Activated naive CD4-positive, alpha-beta T cell treated with anti-CD3 and anti-CD28 coated beads, Interleukin-2, amount 50 U/mL, for 24 hours (primary cell): ENCODE measurements around the gene RCSD1.
A peak's percentile ranks its signal among the peaks of the same experiment; 100 is the strongest.

Experiments used
- H3K27ac Mint-ChIP-seq: one replicate; pipeline ENCODE4 v1.8.0; 2021; ENCODE audit warnings: mild to moderate bottlenecking, mixed read lengths
- H3K27me3 Mint-ChIP-seq: one replicate; pipeline ENCODE4 v1.8.0; 2021; ENCODE audit warnings: mixed read lengths
- H3K36me3 Mint-ChIP-seq: one replicate; pipeline ENCODE4 v1.8.0; 2021; ENCODE audit warnings: mixed read lengths
- H3K4me1 Mint-ChIP-seq: one replicate; pipeline ENCODE4 v1.8.0; 2021; ENCODE audit warnings: mixed read lengths
- H3K4me3 Mint-ChIP-seq: one replicate; pipeline ENCODE4 v1.8.0; 2021; ENCODE audit warnings: mild to moderate bottlenecking, mixed read lengths
- H3K9me3 Mint-ChIP-seq: one replicate; pipeline ENCODE4 v1.8.0; 2021; ENCODE audit warnings: mixed read lengths

RCSD1 gene

DNA sequence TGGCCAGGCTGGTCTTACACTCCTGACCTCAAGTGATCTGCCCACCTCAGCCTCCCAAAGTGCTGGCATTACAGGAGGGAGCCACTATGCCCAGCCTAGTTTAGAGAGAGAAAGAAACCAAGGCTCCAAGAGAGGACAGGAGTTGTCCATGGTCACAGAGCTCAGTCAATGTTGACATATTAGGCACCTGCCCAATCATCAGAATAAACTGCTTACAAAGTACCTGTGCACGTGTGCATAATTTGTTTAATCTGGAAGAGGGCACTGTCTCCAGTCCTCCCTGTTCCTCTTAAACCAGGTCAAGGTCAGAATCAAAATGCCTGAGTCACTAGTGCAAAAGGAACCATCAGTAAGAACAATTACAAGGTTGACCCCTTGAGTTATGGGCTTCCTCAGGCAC is 71.5 kb downstream of the RCSD1 start:
- H3K27me3 Mint-ChIP-seq = no peaks in the 10 kb centered on the region
- peak overlapping the region; percentile 46 for H3K27ac Mint-ChIP-seq
- H3K9me3 Mint-ChIP-seq = no peaks in the 10 kb centered on the region
- H3K4me3 Mint-ChIP-seq = no peak overlapping the region
- H3K4me1 Mint-ChIP-seq = peaks cover 9% of the 10 kb centered on the region
- peaks cover 25% of the 10 kb centered on the region for H3K36me3 Mint-ChIP-seq

DNA sequence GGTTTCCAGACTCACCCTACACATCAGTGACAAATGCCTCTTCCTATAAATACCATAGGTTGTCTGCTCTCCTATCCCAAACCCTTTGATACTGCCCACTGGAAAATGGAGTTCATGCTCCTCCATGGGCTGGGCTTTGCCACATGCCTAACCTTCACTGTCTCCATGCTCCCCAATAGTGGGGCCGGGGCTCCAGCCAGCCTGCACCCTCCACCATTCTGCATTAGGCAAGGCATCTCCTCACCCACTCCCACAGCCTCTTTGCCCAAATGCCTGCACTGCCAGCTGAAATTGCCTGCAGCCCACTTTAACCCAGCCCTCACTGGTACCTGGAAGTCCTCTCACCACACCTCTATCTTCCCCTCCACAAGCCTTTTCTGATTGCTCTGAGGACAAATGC is 73.5 kb downstream of the RCSD1 start:
- Mint-ChIP-seq H3K27ac (peak overlapping the region; percentile 32), H3K4me1 (peaks cover 20% of the 10 kb centered on the region), H3K36me3 (peaks cover 21% of the 10 kb centered on the region), H3K9me3 (no peaks in the 10 kb centered on the region), H3K27me3 (no peaks in the 10 kb centered on the region), H3K4me3 (no peak overlapping the region)

DNA sequence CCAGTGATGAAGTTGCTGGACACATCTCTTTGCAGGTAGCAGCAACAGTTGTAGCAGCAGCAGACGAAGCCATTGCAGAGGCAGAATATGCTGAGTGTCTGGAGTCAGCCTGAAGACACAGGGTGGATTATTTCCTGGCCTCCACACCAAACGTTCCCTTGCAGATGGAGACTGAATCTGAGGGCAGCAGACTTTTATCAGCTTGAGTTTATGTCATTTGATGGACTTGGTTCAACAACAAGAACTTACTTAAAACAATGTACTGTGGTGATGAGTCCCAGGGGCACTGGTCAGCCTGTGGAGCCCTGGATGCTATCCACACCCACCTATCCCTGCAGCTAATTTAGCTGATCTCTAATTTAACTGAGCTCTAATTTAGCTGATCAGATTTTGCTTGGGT is 74.7 kb downstream of the RCSD1 start:
- no peaks in the 10 kb centered on the region for H3K9me3 Mint-ChIP-seq
- peaks cover 13% of the 10 kb centered on the region for H3K36me3 Mint-ChIP-seq
- peak overlapping the region; percentile 75 for H3K27ac Mint-ChIP-seq
- no peak overlapping the region for H3K4me3 Mint-ChIP-seq
- H3K27me3 Mint-ChIP-seq = no peaks in the 10 kb centered on the region
- peaks cover 22% of the 10 kb centered on the region for H3K4me1 Mint-ChIP-seq

DNA sequence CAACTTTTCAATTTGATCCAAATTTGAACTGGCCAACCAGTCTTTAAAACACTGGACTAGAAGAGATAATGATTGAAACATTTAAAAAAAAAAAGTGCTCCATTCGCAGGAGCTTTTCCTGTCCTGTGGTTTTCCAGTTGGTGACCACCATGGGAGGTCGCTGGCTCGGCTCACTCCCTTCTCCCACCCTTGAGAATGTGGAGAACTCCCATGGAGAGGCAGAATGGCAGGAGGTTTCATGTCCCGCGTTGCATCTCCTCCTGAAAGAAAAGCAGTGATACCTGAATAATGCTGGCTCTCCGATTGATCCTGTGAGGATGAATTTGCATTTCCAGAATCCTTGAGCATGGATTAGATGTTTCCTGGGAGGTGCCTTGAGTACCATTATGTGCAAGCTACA is 75.2 kb downstream of the RCSD1 start:
- H3K9me3 Mint-ChIP-seq = no peaks in the 10 kb centered on the region
- H3K27me3 Mint-ChIP-seq = no peaks in the 10 kb centered on the region
- peak overlapping the region; percentile 66 for H3K27ac Mint-ChIP-seq
- H3K4me3 Mint-ChIP-seq = no peak overlapping the region
- peaks cover 19% of the 10 kb centered on the region for H3K4me1 Mint-ChIP-seq
- H3K36me3 Mint-ChIP-seq = peaks cover 10% of the 10 kb centered on the region

DNA sequence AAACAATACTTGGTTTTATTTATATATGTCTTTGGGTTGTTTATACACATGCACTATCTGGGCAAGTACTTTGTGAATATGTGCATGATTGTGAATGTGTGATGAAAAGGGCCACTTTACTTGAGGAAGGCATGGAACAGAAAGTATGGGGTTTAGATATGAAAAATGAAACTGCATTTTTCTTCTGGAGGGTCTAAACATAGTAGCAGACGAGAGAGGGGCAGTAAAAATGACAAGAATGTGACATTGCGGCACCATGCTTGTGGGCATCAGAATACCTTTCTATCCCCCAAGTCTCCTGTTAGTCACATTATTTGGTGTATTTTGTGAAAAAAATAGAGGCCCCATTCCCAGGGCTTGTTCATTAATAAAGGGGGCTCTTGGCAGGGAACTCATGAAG is 76.3 kb downstream of the RCSD1 start:
- Mint-ChIP-seq H3K4me3 (no peak overlapping the region), H3K9me3 (no peaks in the 10 kb centered on the region), H3K36me3 (peaks cover 10% of the 10 kb centered on the region), H3K27me3 (no peaks in the 10 kb centered on the region), H3K4me1 (peaks cover 22% of the 10 kb centered on the region), H3K27ac (no peak overlapping the region)

DNA sequence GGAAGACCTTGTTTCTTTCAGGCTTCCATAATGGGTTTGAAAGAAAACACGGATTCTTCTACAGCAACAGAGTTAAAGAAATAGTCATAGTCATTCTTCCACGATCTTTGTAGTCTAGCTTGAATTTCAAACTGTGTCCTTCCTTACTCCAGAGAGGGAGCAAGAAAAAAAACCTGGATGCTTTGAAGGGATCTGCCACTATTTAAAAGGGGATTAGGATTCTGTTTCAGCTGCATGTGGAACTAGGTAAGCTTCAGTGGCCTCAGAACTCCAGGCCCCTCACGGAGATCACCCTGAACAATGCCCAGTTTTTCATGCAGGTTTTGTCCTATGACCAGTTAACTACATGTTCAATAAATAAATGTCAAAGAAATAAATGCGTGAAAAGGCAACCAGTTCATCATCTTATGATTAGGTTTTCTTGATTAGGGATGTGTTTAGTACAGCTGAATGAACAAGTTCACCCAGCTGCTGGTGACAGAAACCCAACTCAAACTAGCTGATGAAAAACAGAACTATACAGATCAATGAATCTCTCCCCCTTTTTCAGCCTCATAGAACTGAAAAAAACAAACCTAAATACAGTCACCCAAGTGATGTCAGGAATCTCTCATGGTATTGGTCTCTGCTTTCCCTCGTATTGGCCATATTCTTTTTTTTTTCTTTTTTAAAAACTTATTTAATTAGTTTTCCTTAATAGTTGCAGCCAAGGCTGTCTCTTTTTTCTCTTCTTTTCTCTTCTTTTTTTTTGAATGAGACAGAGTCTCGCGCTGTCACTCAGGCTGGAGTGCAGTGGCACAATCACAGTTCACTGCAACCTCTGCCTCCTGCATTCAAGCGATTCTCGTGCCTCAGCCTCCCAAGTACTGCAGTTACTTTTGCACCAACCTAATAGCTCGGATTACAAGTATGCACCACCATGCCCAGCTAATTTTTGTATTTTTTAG is 77.2 kb downstream of the RCSD1 start:
- Mint-ChIP-seq H3K9me3 (no peaks in the 10 kb centered on the region), H3K36me3 (peaks cover 10% of the 10 kb centered on the region), H3K4me1 (peaks cover 22% of the 10 kb centered on the region)

DNA sequence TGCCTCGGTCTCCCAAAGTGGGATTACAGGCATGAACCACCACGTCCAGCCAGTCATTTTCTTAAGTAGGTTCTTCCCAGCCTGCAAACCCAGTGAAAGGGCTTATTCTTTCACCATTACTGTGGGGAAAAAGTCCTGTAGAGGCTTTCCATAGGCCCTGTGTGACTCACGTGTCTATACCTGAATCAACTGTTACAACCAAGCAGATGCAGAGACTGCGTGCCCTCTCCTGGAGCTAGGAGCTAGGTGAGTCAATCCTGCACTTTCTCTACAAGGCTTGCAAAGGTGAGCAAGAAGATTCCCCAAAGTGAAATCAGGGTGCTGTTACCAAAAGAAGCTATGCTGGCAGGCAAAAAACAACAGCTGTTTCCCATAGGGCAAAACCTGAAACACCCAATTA is 77.9 kb downstream of the RCSD1 start:
- H3K9me3 Mint-ChIP-seq = no peaks in the 10 kb centered on the region
- peak overlapping the region; percentile 77 for H3K27ac Mint-ChIP-seq
- peaks cover 9% of the 10 kb centered on the region for H3K36me3 Mint-ChIP-seq
- no peak overlapping the region for H3K4me3 Mint-ChIP-seq
- H3K4me1 Mint-ChIP-seq = peaks cover 28% of the 10 kb centered on the region
- no peaks in the 10 kb centered on the region for H3K27me3 Mint-ChIP-seq

More for the DNA sequence above, 77.2 kb downstream of the RCSD1 start:
- H3K27ac Mint-ChIP-seq = peak overlapping the region; percentile 4
- no peak overlapping the region for H3K4me3 Mint-ChIP-seq
- H3K27me3 Mint-ChIP-seq = no peaks in the 10 kb centered on the region

DNA sequence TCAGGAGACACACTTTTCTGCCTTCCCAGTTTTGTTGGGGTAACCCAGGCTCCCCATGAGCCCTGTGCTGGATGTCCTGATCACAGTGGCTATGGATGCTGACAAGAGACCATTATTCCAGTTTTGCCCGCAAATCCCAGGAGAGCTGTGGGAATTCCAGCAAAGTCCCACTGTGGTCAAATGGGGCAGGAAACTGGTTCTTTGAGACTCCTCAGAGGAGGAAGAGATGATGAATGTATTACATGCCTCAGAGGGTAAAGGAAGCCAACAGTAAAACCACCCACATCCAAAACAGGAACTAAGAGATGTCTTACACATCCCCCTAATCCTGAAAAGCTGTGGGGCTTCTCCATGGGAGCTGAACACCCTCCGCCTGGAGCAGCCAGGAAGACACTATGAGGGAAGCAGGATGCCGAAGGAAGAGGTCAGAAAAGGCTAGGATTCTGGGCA is 78.9 kb downstream of the RCSD1 start:
- peaks cover 36% of the 10 kb centered on the region for H3K4me1 Mint-ChIP-seq
- no peaks in the 10 kb centered on the region for H3K27me3 Mint-ChIP-seq
- no peaks in the 10 kb centered on the region for H3K9me3 Mint-ChIP-seq
- H3K4me3 Mint-ChIP-seq = no peak overlapping the region
- peak overlapping the region; percentile 77 for H3K27ac Mint-ChIP-seq
- peaks cover 4% of the 10 kb centered on the region for H3K36me3 Mint-ChIP-seq

DNA sequence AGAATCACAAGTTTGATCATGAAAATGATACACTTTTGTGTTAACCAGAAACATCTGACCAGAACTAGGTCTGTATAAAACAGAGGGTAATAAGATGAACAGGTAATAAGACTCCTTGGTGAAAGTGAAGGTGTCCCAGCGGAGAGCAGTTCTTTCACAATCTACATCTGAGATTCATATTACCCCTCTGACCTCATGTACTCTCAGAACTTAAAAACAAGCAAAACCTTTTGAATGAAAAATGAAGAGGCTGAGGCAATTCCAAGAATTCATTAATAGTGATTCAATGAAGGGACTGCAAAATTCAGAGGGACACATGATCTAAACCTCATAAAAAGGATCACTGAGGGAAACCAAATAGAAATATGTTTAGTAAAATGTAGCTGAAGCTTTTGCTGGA is 80.8 kb downstream of the RCSD1 start:
- Mint-ChIP-seq H3K4me3 (no peak overlapping the region), H3K27ac (no peak overlapping the region), H3K4me1 (peaks cover 49% of the 10 kb centered on the region), H3K36me3 (no peaks in the 10 kb centered on the region), H3K27me3 (peaks cover 2% of the 10 kb centered on the region), H3K9me3 (no peaks in the 10 kb centered on the region)

DNA sequence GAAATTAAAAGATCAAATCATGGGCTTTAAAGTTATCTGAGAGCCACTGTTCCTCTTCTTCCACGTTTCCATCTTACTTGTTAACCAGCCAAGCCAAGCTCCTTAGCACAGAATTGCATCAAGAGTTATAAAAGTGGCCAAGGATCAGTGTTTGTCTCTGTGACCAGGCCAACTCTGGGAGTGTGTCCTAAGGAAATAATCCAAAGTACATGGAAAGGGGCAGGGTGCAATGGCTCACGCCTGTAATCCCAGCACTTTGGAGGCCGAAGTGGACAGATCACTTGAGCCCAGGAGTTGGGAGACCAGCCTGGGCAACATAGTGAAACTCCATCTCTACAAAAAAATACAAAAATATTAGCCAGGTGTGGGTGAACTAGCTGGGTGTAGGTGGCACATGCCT is 81.8 kb downstream of the RCSD1 start:
- H3K27me3 Mint-ChIP-seq = peaks cover 2% of the 10 kb centered on the region
- H3K36me3 Mint-ChIP-seq = no peaks in the 10 kb centered on the region
- H3K4me1 Mint-ChIP-seq = peaks cover 51% of the 10 kb centered on the region
- no peaks in the 10 kb centered on the region for H3K9me3 Mint-ChIP-seq
- H3K4me3 Mint-ChIP-seq = no peak overlapping the region
- no peak overlapping the region for H3K27ac Mint-ChIP-seq

DNA sequence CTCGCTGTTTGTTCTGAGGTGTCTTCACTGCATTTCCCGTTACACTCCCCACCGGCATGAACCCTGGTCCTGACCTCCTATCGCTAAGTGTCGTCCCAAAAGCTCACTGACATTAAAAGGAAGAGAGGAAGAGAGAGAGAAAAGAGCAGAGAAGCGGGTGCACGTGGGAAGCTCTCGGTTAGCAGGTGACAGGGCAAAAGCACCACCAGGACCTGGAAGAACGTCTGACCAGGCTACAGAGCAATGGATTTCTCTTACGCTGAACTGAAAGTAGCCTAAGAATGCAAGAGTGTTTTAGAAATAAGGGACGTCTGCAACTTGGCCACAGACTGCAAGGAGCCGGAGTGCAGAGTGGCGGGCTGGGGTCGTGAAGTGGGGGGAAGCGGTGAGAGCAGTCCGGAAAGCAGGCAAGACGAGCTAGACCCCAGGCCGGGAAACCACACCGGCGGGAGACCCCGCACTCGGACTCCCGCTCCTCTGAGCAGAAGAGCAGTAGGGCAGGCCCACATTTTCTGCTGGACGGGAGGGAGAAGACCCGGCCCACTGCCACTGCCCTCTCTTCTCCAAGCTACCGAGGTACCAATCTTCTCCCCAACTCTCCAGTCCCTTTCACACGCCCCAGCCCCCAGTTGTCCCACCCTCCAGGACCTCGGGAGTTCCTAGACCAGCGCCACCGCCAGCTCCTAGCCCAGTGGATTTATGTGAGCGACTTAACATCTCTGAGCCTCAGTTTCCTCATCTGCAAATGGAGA is 83.5 kb downstream of the RCSD1 start:
- Mint-ChIP-seq H3K4me1 (peaks cover 49% of the 10 kb centered on the region), H3K27ac (peak overlapping the region; percentile 100), H3K4me3 (peak overlapping the region; percentile 93), H3K9me3 (no peaks in the 10 kb centered on the region), H3K27me3 (peaks cover 2% of the 10 kb centered on the region), H3K36me3 (no peaks in the 10 kb centered on the region)

DNA sequence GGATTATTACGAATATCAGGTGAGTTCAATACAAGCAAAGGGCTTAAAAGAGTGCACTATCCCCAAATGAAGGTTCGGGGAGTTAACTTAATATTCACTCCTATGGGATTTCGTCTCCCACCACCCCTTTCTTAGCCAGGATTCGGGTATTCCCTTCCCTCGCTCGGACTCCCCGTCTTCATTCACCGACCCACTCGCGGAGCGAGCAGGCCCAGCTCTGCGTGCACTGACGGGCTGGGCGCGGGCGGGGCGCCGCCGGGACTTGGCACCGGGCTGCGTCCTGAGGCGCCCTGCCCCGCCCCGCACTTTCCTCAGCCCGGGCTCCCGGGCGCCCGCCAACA is 84.0 kb downstream of the RCSD1 start:
- peak overlapping the region; percentile 93 for H3K4me3 Mint-ChIP-seq
- H3K27ac Mint-ChIP-seq = peak overlapping the region; percentile 100
- no peaks in the 10 kb centered on the region for H3K9me3 Mint-ChIP-seq
- no peaks in the 10 kb centered on the region for H3K36me3 Mint-ChIP-seq
- H3K4me1 Mint-ChIP-seq = peaks cover 46% of the 10 kb centered on the region
- H3K27me3 Mint-ChIP-seq = peaks cover 2% of the 10 kb centered on the region

DNA sequence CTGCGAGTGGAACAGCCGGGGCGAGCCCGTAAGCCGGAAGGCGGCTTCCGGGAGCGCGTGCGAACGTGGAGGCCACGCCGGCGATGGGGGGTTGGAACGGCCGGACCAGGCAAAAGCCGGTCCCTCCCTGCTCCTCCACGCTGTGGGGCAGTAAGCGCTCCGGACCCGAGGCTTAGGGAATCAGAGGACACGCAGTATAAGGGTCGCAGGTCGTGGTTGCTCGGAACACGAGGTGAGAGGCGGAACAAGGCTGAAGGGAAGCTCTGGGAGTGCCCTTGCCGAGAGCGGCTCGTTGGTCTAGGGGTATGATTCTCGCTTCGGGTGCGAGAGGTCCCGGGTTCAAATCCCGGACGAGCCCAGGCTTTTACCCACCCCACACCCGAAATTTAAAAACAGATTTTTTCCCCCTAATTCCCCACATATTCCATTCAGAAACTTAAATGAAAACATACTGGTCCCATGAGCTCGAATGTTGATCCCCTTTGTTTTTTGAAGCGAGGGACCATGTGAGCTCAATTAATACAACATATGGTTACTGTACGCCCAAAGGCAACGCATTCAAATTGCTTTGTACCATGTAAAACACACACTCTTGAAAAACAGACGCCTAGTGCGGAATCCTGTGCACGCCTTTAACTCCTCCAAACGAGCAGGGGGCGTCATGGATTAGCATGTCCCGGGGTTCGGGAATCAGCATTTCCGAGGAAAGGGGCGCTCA is 84.6 kb downstream of the RCSD1 start:
- Mint-ChIP-seq H3K27ac (peak overlapping the region; percentile 100), H3K27me3 (peaks cover 2% of the 10 kb centered on the region), H3K9me3 (no peaks in the 10 kb centered on the region), H3K36me3 (no peaks in the 10 kb centered on the region), H3K4me3 (peak overlapping the region; percentile 93), H3K4me1 (peaks cover 49% of the 10 kb centered on the region)

DNA sequence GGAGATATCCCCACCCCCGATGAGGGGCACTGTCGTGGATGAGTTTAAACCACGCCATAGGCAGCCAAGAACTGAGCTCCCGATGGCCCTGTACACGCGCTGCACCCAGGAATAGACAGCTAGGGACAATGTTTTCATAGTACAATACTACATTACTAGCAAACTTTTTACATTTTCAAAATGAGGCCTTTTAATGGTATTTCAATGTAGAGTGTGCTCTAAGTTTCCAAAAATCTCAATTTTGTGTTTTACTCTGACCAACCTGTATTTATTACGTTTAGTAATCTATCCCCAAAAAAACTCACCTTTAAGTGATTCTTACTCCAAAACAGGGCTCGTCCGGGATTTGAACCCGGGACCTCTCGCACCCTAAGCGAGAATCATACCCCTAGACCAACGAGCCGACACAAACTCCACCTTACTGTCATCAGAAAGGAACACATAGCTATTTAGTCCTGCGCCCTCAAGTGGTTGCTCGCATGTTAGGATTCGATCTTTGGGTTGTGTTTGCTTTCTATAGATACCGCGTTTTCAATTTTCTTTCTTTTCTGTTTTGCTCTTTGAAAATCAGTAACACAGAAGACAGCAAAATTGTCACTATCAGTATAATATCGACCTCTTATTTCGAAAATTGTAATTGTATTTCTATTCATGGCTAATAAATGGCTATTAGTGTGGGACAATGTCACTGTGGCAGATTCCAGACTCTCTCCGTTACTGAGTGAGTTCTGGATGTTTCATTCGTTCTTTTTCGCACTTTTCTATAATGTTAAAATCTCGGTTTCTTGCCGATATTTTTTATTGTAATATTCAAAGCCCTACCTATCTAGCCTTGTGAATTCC is 85.3 kb downstream of the RCSD1 start:
- H3K4me3 Mint-ChIP-seq = peak overlapping the region; percentile 93
- peaks cover 2% of the 10 kb centered on the region for H3K27me3 Mint-ChIP-seq
- H3K27ac Mint-ChIP-seq = peak overlapping the region; percentile 100
- H3K9me3 Mint-ChIP-seq = no peaks in the 10 kb centered on the region
- H3K36me3 Mint-ChIP-seq = no peaks in the 10 kb centered on the region
- peaks cover 57% of the 10 kb centered on the region for H3K4me1 Mint-ChIP-seq

DNA sequence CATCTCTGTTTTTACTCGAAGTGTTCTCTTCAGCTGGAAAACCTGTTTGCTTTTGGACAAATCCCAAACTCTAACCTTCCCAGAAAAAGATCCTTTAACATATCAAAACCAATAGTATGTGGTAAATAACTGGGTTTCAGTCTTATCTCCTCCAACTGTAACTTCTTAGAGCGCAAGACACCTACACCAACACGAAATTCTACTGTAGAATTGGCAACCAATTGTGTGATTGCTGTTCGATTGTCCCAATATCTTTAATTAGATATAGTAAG is 85.9 kb downstream of the RCSD1 start:
- peak overlapping the region; percentile 100 for H3K27ac Mint-ChIP-seq
- H3K9me3 Mint-ChIP-seq = no peaks in the 10 kb centered on the region
- H3K4me1 Mint-ChIP-seq = peaks cover 59% of the 10 kb centered on the region
- no peaks in the 10 kb centered on the region for H3K36me3 Mint-ChIP-seq
- H3K4me3 Mint-ChIP-seq = peak overlapping the region; percentile 93
- H3K27me3 Mint-ChIP-seq = peaks cover 2% of the 10 kb centered on the region
